ENCODE measurements around the gene SYNPR.

DNA sequence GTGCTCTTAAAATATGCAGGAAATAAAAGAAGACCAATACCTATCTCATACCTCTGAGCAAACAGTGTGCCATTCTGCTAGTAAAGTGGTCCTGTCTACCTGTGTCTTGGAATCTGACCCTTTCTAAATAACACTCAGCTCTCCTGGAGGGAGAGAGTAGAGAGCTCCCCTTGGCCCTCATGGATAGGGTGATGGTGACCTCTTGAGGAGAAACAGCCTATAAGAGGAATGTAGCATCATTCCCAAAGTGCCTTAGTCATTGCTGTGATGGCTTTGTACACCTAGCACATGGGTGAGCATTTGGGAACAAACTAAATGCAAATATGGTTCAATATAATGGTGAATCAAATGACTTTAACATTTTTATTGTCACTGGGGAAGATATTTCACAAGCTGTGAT is 384.4 kb downstream of the SYNPR start:
- TF ChIP-seq, protein P1, sequence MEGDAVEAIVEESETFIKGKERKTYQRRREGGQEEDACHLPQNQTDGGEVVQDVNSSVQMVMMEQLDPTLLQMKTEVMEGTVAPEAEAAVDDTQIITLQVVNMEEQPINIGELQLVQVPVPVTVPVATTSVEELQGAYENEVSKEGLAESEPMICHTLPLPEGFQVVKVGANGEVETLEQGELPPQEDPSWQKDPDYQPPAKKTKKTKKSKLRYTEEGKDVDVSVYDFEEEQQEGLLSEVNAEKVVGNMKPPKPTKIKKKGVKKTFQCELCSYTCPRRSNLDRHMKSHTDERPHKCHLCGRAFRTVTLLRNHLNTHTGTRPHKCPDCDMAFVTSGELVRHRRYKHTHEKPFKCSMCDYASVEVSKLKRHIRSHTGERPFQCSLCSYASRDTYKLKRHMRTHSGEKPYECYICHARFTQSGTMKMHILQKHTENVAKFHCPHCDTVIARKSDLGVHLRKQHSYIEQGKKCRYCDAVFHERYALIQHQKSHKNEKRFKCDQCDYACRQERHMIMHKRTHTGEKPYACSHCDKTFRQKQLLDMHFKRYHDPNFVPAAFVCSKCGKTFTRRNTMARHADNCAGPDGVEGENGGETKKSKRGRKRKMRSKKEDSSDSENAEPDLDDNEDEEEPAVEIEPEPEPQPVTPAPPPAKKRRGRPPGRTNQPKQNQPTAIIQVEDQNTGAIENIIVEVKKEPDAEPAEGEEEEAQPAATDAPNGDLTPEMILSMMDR (IDR thresholded peaks at IDR 0.05) = no peak
- no peak for TF ChIP-seq POLR2A (IDR thresholded peaks at IDR 0.05)
